SIG-M5 treated with dmso at 0.1 percent for 504 hours (cell line): Measurements from ENCODE around the gene SLC44A5.
"Not testable (repeated sequence)": the region's sequence is repeated elsewhere in the genome, so short reads cannot be mapped to it uniquely, and the experiment has no call there.

Experiments used
- DNase-seq: peaks from one replicate; lab custom pipeline; 2025; ENCODE audit not compliant: unreplicated experiment; lab: John Stamatoyannopoulos, UW

SLC44A5 gene

DNA sequence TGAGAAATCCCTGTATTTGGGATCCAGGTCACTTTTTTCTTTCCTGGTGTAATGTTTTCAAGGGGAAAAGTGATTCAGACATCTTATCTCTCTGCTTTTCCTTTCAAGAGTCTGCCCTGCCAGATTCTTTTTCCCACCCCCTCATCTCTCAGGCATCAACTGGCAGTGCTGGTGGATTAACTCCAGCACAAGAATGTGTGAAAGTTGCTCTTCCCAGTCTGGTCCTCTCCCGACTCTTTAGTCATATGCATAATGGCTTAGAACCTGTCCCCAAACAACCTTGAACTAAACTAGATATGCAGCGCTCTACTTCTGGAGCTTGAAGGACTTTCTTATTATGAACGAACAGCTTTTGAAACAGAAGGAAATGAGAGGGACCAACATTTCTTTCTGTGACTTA is 88.5 kb downstream of the SLC44A5 start:
- no peak for DNase-seq

GRCh38 chr1:75521658-75522057 is 89.3 kb downstream of the SLC44A5 start:
- DNase-seq = no peak

DNA sequence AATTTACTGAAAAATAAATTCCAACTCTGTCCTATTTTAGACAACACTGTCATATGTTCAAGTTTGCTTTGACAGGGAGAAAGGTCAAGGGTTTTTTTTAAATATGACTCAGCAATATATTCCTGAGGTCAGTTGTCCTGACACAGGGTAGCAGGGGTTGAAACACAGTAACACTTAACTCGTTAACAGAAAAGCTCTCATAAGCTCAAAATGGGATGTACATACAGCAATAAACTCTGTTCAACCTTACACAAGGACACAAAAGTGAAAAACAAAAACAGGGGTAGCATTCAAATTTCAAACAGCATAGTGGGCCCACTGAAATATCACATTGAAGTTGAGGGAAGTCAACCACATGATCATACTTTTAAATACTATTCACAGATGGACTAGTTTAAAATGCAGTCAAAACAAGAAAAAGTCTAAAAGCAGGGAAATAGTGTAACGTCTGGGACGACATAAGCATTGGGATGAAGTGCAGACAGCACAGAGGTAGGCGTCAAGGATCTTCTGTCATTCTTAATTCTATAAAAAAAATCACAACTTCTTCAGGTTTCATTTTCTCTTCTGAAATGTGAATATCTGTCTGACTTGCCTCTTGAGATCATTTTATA is 89.9 kb downstream of the SLC44A5 start:
- no peak for DNase-seq

- DNase-seq = no peak
Observed at GRCh38 chr1:75519651-75520427, 91.1 kb downstream of the SLC44A5 start.

DNA sequence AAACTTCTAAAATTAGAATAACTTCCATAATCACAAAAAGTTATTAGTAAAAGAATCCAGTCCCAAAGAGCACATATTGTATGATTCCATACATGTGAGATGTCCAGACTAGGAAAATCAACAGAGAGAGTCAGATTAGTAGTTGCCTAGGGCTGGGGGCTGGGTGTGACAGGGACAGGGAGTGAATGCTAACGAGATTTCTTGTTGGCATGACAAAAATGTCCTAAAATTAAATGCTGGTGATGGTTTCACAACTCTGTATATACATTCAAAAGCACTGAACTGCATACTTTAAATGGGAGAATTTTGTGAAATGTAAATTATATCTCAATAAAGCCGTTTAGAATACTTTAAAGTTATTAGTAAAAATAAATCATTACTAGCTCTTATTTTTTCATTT is 92.2 kb downstream of the SLC44A5 start:
- DNase-seq = no peak

- DNase-seq = no peak
Observed at GRCh38 chr1:75514270-75514669, 96.6 kb downstream of the SLC44A5 start.

DNA sequence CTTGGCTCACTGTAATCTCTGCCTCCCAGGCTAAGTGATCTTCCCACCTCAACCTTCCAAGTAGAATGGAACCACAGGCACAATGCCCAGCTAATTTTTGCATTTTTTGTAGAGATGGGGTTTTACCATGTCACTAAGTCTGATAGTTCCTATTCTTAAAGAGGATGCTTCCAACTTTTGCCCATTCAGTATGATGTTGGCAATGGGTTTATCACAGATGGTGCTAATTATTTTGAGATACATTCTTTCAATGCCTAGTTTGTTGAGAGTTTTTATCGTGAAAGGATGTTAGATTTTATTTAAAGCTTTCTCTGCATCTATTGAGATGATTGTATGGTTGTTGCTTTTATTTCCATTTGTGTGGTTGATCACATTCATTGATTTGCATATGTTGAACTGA is 103.9 kb downstream of the SLC44A5 start:
- DNase-seq = no peak

- DNase-seq = no peak
Observed at GRCh38 chr1:75503221-75503974, 107.5 kb downstream of the SLC44A5 start.

GRCh38 chr1:75502776-75503175 is 108.1 kb downstream of the SLC44A5 start:
- no peak for DNase-seq

DNA sequence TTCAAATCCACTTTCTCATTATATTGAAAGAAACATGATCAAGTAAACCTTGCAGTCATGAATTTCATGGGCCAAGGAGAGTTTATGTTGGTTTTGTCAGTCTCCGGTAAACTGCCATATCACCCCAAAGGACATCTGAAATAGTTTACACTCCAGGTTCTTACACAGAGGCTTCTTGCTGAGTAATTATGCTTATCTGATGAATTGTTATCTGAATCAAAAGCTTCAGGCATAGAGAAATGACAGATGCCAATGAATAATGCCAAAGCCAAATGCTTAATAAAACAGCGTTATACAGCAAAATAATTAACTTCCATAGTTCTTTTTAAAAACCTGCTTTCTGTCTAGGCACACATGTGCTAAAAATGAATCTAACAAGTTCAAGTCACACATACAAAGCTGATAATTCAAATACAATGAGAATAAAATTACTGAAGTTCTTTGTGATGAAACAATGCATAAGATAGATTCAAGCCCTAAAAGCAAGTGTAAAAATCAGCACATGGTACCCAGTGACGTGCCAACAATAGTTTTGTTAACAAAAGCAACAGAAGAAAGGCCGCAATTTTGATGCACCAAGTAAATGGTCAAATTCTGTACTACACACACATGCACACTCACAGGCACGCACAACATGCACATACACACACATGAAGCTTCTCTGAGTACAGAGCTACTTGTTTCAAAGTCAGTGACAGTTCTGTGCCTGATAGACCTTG is 109.2 kb downstream of the SLC44A5 start:
- no peak for DNase-seq

GRCh38 chr1:75492011-75492410 is 118.9 kb downstream of the SLC44A5 start:
- no peak for DNase-seq

GRCh38 chr1:75487399-75487798 is 123.5 kb downstream of the SLC44A5 start:
- no peak for DNase-seq

GRCh38 chr1:75484789-75485188 is 126.1 kb downstream of the SLC44A5 start:
- DNase-seq = no peak

DNA sequence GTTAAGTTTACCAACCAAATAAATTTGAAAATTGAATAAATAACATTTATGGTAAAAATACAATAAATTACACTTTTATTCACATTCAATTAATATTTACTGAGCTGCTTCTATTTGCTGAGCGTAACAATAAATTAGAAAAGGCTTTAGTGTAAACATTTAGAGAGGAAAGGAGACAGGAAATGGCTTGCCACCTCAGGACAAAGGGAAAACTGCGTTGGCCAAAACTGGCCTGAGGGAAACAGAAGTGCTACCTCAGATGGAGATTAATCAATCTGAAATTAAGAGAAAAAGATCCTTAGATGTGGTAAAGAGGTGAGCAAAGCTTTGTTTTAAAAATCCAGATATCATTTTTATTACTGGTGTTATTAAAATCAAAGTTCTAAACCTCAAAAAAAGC is 128.0 kb downstream of the SLC44A5 start:
- no peak for DNase-seq

DNA sequence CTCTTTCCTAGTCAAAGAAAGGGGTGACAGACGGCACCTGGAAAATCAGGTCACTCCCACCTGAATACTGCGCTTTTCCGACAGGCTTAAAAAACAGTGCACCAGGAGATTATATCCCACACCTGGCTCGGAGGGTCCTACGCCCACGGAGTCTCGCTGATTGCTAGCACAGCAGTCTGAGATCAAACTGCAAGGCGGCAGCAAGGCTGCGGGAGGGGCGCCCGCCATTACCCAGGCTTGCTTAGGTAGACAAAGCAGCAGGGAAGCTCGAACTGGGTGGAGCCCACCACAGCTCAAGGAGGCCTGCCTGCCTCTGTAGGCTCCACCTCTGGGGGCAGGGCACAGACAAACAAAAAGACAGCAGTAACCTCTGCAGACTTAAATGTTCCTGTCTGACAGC is 134.4 kb downstream of the SLC44A5 start:
- DNase-seq = not testable (repeated sequence)

DNA sequence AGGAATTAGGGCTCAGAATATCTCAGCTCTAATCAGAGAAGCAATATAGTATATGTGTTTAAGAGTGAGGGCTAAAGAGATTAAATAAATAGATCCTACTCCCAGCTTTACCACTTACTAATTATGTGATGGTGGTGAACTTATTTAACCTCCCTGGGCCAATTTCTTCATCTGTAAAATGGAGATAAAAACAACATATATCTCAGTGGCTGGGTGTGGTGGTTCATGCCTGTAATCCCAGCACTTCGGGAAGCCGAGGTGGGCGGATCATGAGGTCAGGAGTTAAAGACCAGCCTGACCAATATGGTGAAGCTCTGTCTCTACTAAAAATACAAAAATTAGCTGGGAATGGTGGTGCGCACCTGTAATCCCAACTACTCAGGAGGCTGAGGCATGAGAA is 135.2 kb downstream of the SLC44A5 start:
- DNase-seq = no peak

DNA sequence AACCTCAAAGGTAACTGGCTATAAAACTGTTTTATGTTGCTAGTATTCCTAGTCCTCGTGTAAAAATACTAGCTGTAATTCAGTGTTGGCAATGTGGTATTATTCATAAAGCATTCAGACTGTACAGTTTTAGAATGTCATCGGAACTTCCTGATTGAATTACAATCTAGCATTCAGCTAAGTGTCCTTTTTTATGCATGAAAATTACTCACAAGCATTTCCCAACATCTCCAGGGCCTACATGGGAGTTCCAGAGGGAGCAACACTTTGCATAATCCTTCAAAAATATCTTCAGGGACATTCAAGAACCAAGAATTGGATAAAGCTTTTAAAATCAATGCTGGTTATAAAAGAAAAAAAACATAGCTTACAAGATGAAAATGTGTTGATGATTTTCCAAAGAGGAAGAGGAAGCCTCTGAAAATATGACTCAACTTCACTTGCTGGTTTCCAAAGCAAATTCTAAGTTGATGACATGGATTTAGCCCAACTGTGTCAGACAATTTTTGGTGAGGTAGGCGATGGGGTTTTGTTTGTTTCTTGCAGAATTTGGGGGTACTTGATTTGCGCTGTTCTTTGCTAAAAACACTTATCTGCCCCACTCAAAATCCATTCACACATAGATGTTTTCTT is 137.8 kb downstream of the SLC44A5 start:
- DNase-seq = no peak

DNA sequence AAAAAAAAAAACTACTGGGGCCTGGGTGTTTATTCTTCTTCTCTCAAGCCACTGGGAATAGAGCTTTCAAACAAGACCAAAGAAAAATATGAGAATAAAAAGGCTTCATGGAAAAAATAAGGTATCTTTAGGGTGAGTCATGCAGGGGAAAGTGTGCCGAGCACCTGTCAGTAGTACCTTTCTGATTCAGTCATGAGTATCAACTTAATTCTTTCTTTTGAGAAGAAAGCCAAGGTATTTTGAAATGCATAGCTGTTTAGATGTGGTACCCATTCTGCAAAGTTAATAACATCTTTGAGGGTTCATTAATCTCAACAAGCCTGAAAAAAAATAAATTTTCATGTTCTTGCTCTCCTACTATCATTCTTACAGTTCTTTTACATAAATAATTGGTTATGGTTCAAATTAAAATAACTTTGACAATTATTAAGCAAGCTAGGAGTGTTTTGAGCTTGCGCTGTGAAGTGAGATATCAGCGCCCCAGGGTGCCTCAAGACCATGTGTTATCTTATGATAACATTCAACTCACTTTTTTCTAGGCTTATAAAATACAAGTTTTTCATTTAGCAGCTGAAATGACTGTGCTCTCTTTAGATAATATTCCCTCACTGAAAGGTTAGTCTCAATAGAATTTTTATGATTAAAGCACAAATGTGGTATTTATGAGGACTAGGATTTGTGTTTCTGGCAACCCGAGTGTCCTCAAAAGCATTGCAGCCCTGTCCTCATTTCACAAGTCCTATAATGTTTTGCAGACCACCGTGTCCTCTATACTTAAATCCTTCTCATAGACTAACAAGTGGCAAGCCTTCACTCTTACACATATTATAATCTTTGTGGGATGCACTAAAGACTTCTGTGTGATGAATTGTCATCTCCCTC is 138.6 kb downstream of the SLC44A5 start:
- DNase-seq = no peak

DNA sequence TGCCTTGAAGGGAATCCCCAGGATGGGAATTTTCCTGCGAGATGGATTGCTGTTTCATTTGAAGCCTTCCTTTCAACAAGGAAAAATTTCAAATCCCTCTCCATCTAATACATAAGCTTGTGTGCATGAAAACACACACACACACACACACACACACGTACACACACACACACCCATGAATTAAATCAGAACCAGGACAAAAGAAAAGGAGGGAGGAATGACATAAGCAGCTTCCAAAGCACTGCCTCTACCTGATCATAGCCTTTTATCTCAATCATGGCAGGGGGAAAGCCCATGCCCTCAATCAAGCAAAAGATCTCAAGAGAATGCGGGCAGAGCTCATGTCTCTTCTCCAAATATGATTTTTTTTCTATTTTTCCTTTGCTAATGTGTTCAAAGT is 139.7 kb downstream of the SLC44A5 start:
- DNase-seq = no peak

DNA sequence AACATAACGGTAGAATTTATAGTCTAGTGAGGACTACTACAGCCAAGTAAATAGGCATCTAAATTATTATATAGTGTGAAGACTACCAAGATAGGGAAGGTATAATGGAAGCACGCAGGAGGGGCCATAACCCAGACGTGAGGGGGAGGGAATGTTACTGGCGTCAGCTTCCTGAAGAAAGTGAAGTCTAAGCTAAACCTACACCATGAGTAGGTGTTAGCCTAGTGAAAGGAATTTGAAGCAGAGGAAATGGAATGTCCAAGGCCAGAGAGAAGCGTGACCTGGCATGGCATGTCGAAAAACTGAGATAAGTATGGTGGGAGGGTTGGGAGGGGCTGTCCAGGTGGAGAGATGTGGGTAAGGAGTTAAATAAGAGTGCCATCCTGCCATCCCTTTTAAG is 140.5 kb downstream of the SLC44A5 start:
- DNase-seq = no peak
